Right lobe of liver (tissue), 4 donors: ENCODE results near the gene ENPP3.

Source experiments
- CTCF ChIP-seq, 4 donors: fragments of 200-600 bp in 3 of 4; fragments of 450-650 bp in 1 of 4; IDR thresholded peaks; one replicate each; pipeline versions ENCODE4 v1.5.1 to v1.8.0; 2016 to 2022; ENCODE audit warnings: antibody characterized with exemption in 4 of 4, mild to moderate bottlenecking in 2 of 4
- POLR2A ChIP-seq: fragments of 450-650 bp; IDR thresholded peaks from one replicate; pipeline ENCODE4 v1.6.1; 2017; ENCODE audit warnings: antibody characterized with exemption, mild to moderate bottlenecking
- donor health status: DM: no; HTN: no; CAD: no.
- donor health status: DM: no; HTN: no; CAD: no.
- donor health status: DM: no; HTN: yes; CAD: no.

DNA sequence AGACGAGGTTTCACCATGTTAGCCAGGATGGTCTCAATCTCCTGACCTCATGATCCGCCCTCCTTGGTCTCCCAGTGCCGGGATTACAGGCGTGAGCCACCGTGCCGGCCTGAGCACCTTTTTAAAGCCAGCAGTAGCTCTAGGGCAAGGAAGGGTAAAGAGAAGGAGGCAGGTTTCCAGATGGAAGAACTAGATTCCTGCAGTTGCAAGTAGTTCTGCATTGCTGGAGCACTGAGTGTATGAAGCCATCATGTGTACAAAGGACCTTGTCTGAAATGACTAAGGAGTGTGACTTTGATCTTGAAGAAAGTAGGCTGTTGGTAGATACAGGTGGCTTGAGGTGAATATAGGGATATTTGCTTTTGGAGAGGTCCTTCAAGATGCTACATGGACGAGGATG is 59.9 kb downstream of the ENPP3 start:
- no peak for TF ChIP-seq CTCF (IDR thresholded peaks at IDR 0.05)
- TF ChIP-seq POLR2A = no peak
